ENCODE results near the gene KRTAP5-3.

Gene KRTAP5-3

DNA sequence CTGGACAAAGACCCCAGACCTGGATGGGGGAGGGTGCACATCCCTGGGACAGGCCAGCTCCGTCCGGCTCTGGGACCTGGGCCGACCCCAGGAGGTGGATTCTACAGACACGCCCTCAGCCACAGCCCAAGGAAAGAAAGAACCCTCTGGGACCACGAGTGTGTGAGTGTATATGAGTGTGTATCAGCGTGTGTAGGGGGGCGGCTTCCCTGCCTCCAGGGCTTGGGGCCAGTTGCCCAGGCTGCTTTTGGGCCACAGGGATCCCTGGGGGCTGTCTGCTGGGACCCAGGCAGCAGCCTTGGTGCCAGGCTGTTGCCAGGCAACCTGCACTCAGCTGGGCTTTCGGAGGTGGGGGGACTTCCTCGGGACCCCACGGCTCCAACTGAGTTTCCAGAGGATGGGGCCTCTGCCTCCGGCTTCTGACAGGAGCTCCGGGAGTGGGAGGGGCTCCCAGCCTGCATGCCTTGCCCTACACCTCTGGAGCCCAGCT is 45.1 kb downstream of the KRTAP5-3 start:
- Histone ChIP-seq H3K4me1 (ENCODE audit: control insufficient read depth, insufficient read depth, low read depth, low read length) (peaks cover 43% of the 10 kb centered on the region), H2BK5ac (ENCODE audit: low read depth, low read length, poor library complexity, severe bottlenecking) (no peak overlapping the region), H3K9ac (ENCODE audit: low read length) (no peak overlapping the region), H3K4me2 (ENCODE audit: low read length, poor library complexity, severe bottlenecking) (no peak overlapping the region), H2BK15ac (ENCODE audit: low read depth, poor library complexity, severe bottlenecking) (no peak overlapping the region), H3K18ac (ENCODE audit: low read depth in 1 of 2, low read length in 2 of 2) (no peak overlapping the region), H3K79me1 (replicated peaks; ENCODE audit: low read length, poor library complexity, severe bottlenecking) (peaks cover 11% of the 10 kb centered on the region), H3K27me3 (ENCODE audit: control insufficient read depth in 1 of 2, insufficient read depth in 1 of 2, low read length in 2 of 2) (peaks cover 0 to 40% of the 10 kb centered on the region in 2 experiments), H2AK5ac (ENCODE audit: low read length, severe bottlenecking) (no peak overlapping the region), H4K91ac (ENCODE audit: low read length) (no peak overlapping the region), H3K14ac (ENCODE audit: low read length in 2 of 2) (no peak overlapping the region), H3K36me3 (ENCODE audit: control insufficient read depth in 1 of 2, insufficient read depth in 2 of 2, low read depth in 1 of 2, low read length in 2 of 2) (peaks cover 0 to 76% of the 10 kb centered on the region in 2 experiments), H3K9me3 (ENCODE audit: control insufficient read depth, low read length) (no peaks in the 10 kb centered on the region), H2AFZ (ENCODE audit: low read depth, low read length) (no peak overlapping the region), H3K23ac (ENCODE audit: low read length in 2 of 2) (no peak overlapping the region), H3K4ac (ENCODE audit: low read depth in 1 of 2, low read length in 2 of 2) (no peak overlapping the region), H3K4me3 (ENCODE audit: insufficient read depth in 1 of 2, low read depth in 1 of 2, low read length in 2 of 2) (no peak overlapping the region), H2BK120ac (ENCODE audit: low read depth, low read length) (no peak overlapping the region), H4K8ac (ENCODE audit: low read length) (no peak overlapping the region), H2BK12ac (ENCODE audit: low read length in 2 of 2) (no peak overlapping the region), H3K27ac (ENCODE audit: low read length, poor library complexity, severe bottlenecking) (no peak overlapping the region)
- DNase-seq: no peak
- WGBS: 84% methylated on average over 12 of the region's 12 CpGs

DNA sequence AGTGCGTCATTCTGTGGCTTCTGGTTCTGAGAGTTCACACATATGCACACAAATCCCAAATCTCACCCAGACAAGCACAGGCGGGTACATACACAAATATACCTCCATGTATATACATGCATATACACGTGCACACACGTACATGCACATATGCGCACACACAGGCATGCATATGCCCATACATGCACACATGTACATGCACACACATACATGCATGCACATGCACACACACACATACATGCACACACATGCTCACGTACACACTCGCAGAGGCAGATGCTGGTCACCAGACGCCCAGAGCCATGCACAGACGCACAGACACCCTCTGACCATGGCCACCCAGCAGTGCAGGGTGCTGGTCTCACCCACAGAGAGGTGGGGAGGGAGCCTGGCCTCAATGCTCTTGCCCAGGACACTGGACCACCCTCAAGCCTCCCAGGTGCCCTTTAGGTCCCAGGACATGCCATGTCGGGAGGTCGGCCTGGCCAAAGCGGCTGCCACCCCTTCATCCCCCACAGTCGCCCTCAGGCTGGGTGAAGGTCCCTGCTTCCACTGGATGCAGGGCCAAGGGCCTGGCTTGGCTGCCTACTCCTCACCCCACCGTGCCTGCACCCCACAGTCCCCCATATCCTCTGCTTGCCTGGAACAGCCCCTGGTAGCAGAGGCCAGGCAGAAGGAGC is 45.7 kb downstream of the KRTAP5-3 start:
- H2BK120ac ChIP-seq (ENCODE audit: low read depth, low read length): no peak overlapping the region

DNA sequence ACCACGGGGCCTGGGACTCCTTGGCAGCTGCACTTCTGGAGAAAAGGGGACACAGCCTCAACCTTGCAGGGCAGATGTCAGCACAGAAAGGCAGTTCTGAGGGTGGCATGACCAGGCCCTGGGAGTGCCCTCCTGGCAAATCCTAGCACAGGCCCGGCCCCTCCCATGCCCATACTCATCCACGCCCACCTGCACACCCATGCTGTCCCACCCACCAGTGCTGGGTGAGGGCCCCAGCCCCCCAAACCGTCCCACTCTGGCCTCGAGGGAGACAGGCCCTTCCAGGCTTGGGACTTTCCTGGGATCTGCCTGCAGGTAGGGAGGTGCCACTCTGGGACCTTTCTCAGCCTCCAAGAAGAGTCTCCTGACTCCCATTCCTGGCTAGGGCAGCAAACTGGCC is 46.3 kb downstream of the KRTAP5-3 start:
- Histone ChIP-seq H3K36me3 (ENCODE audit: control insufficient read depth in 1 of 2, insufficient read depth in 2 of 2, low read depth in 1 of 2, low read length in 2 of 2) (peaks cover 0 to 81% of the 10 kb centered on the region in 2 experiments), H3K23ac (ENCODE audit: low read length in 2 of 2) (no peak overlapping the region), H3K9ac (ENCODE audit: low read length) (no peak overlapping the region), H3K79me1 (replicated peaks; ENCODE audit: low read length, poor library complexity, severe bottlenecking) (peaks cover 8% of the 10 kb centered on the region), H2AK5ac (ENCODE audit: low read length, severe bottlenecking) (no peak overlapping the region), H4K91ac (ENCODE audit: low read length) (no peak overlapping the region), H2AFZ (ENCODE audit: low read depth, low read length) (no peak overlapping the region), H2BK120ac (ENCODE audit: low read depth, low read length) (no peak overlapping the region), H3K4me1 (ENCODE audit: control insufficient read depth, insufficient read depth, low read depth, low read length) (peaks cover 48% of the 10 kb centered on the region), H2BK15ac (ENCODE audit: low read depth, poor library complexity, severe bottlenecking) (no peak overlapping the region), H3K4me3 (ENCODE audit: insufficient read depth in 1 of 2, low read depth in 1 of 2, low read length in 2 of 2) (no peak overlapping the region), H2BK12ac (ENCODE audit: low read length in 2 of 2) (no peak overlapping the region), H4K8ac (ENCODE audit: low read length) (no peak overlapping the region), H3K27ac (ENCODE audit: low read length, poor library complexity, severe bottlenecking) (no peak overlapping the region), H3K4ac (ENCODE audit: low read depth in 1 of 2, low read length in 2 of 2) (no peak overlapping the region), H3K9me3 (ENCODE audit: control insufficient read depth, low read length) (no peaks in the 10 kb centered on the region), H3K4me2 (ENCODE audit: low read length, poor library complexity, severe bottlenecking) (no peak overlapping the region), H3K27me3 (ENCODE audit: control insufficient read depth in 1 of 2, insufficient read depth in 1 of 2, low read length in 2 of 2) (peaks cover 0 to 31% of the 10 kb centered on the region in 2 experiments), H2BK5ac (ENCODE audit: low read depth, low read length, poor library complexity, severe bottlenecking) (no peak overlapping the region), H3K14ac (ENCODE audit: low read length in 2 of 2) (no peak overlapping the region), H3K18ac (ENCODE audit: low read depth in 1 of 2, low read length in 2 of 2) (no peak overlapping the region)
- DNase-seq: no peak
- WGBS: 84% methylated on average over 5 of the region's 5 CpGs

More for the DNA sequence above, 45.7 kb downstream of the KRTAP5-3 start:
- no peak overlapping the region for H3K23ac ChIP-seq (ENCODE audit: low read length in 2 of 2)
- peaks cover 11% of the 10 kb centered on the region for H3K79me1 ChIP-seq (replicated peaks; ENCODE audit: low read length, poor library complexity, severe bottlenecking)
- H4K91ac ChIP-seq (ENCODE audit: low read length): no peak overlapping the region
- no peak overlapping the region for H3K4ac ChIP-seq (ENCODE audit: low read depth in 1 of 2, low read length in 2 of 2)
- peaks cover 0 to 36% of the 10 kb centered on the region in 2 experiments for H3K27me3 ChIP-seq (ENCODE audit: control insufficient read depth in 1 of 2, insufficient read depth in 1 of 2, low read length in 2 of 2)
- no peak overlapping the region for H2AK5ac ChIP-seq (ENCODE audit: low read length, severe bottlenecking)
- no peak overlapping the region for H3K18ac ChIP-seq (ENCODE audit: low read depth in 1 of 2, low read length in 2 of 2)
- WGBS: 90% methylated on average over 13 of the region's 14 CpGs
- no peak overlapping the region for H3K9ac ChIP-seq (ENCODE audit: low read length)
- peaks cover 0 to 78% of the 10 kb centered on the region in 2 experiments for H3K36me3 ChIP-seq (ENCODE audit: control insufficient read depth in 1 of 2, insufficient read depth in 2 of 2, low read depth in 1 of 2, low read length in 2 of 2)
- H3K14ac ChIP-seq (ENCODE audit: low read length in 2 of 2): no peak overlapping the region
- H2BK5ac ChIP-seq (ENCODE audit: low read depth, low read length, poor library complexity, severe bottlenecking): no peak overlapping the region
- no peak overlapping the region for H2BK12ac ChIP-seq (ENCODE audit: low read length in 2 of 2)
- H3K27ac ChIP-seq (ENCODE audit: low read length, poor library complexity, severe bottlenecking): no peak overlapping the region
- no peak overlapping the region for H3K4me2 ChIP-seq (ENCODE audit: low read length, poor library complexity, severe bottlenecking)
- H3K9me3 ChIP-seq (ENCODE audit: control insufficient read depth, low read length): no peaks in the 10 kb centered on the region
- no peak overlapping the region for H3K4me3 ChIP-seq (ENCODE audit: insufficient read depth in 1 of 2, low read depth in 1 of 2, low read length in 2 of 2)
- H2BK15ac ChIP-seq (ENCODE audit: low read depth, poor library complexity, severe bottlenecking): no peak overlapping the region
- peaks cover 46% of the 10 kb centered on the region for H3K4me1 ChIP-seq (ENCODE audit: control insufficient read depth, insufficient read depth, low read depth, low read length)
- DNase-seq: no peak
- no peak overlapping the region for H4K8ac ChIP-seq (ENCODE audit: low read length)
- no peak overlapping the region for H2AFZ ChIP-seq (ENCODE audit: low read depth, low read length)

DNA sequence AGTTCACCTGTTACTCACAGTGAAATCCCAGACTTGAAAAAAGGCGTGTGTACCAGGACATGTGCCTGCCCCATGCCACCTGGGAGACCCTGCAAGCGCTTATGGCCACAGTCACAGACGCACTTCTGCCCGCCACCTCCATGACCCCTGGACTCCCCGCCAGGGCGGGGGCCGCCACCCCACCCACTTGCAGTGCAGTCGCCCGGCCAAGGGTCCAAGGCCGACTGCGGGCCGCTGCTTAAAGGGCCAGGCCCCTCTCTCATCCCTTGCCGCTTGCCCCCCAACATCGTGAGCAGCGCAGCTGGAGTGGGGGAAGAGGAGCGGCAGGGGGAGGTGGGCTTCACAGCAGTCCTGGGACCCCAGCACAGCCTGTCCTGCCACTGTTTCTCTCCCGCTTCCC is 47.0 kb downstream of the KRTAP5-3 start:
- no peak overlapping the region for H2BK12ac ChIP-seq (ENCODE audit: low read length in 2 of 2)
- H3K4ac ChIP-seq (ENCODE audit: low read depth in 1 of 2, low read length in 2 of 2): no peak overlapping the region
- no peak overlapping the region for H3K4me3 ChIP-seq (ENCODE audit: insufficient read depth in 1 of 2, low read depth in 1 of 2, low read length in 2 of 2)
- H3K27me3 ChIP-seq (ENCODE audit: control insufficient read depth in 1 of 2, insufficient read depth in 1 of 2, low read length in 2 of 2): peaks cover 0 to 28% of the 10 kb centered on the region in 2 experiments
- no peak overlapping the region for H3K9ac ChIP-seq (ENCODE audit: low read length)
- no peak overlapping the region for H2BK120ac ChIP-seq (ENCODE audit: low read depth, low read length)
- no peak for DNase-seq
- no peak overlapping the region for H2BK5ac ChIP-seq (ENCODE audit: low read depth, low read length, poor library complexity, severe bottlenecking)
- WGBS: 92% methylated on average over 17 of the region's 17 CpGs
- no peak overlapping the region for H4K8ac ChIP-seq (ENCODE audit: low read length)
- H3K79me1 ChIP-seq (replicated peaks; ENCODE audit: low read length, poor library complexity, severe bottlenecking): peaks cover 8% of the 10 kb centered on the region
- no peak overlapping the region for H3K23ac ChIP-seq (ENCODE audit: low read length in 2 of 2)
- no peak overlapping the region for H4K91ac ChIP-seq (ENCODE audit: low read length)
- H2AFZ ChIP-seq (ENCODE audit: low read depth, low read length): no peak overlapping the region
- H3K36me3 ChIP-seq (ENCODE audit: control insufficient read depth in 1 of 2, insufficient read depth in 2 of 2, low read depth in 1 of 2, low read length in 2 of 2): peaks cover 0 to 81% of the 10 kb centered on the region in 2 experiments
- H3K27ac ChIP-seq (ENCODE audit: low read length, poor library complexity, severe bottlenecking): no peak overlapping the region
- no peak overlapping the region for H2BK15ac ChIP-seq (ENCODE audit: low read depth, poor library complexity, severe bottlenecking)
- no peak overlapping the region for H3K18ac ChIP-seq (ENCODE audit: low read depth in 1 of 2, low read length in 2 of 2)
- peaks cover 47% of the 10 kb centered on the region for H3K4me1 ChIP-seq (ENCODE audit: control insufficient read depth, insufficient read depth, low read depth, low read length)
- H3K9me3 ChIP-seq (ENCODE audit: control insufficient read depth, low read length): no peaks in the 10 kb centered on the region
- H3K14ac ChIP-seq (ENCODE audit: low read length in 2 of 2): no peak overlapping the region
- H3K4me2 ChIP-seq (ENCODE audit: low read length, poor library complexity, severe bottlenecking): no peak overlapping the region
- H2AK5ac ChIP-seq (ENCODE audit: low read length, severe bottlenecking): no peak overlapping the region
